HG03558 (cell line): ENCODE measurements around the gene SRD5A2.

ENCODE experiments used
- ATAC-seq: cut with Tn5 transposase; IDR thresholded peaks from one replicate; pipeline ENCODE4 v1.9.1; 2021; ENCODE audit warnings: moderate number of reproducible peaks; ENCODE audit not compliant: unreplicated experiment; ENCODE audit errors: extremely low read depth

The SRD5A2 gene

GRCh38 chr2:31580321-31581117 is at the start of gene SRD5A2:
Gene SRD5A2 (minus strand): TSS chr2:31580938. CDS start chr2:31580900, 38 bp downstream.
- no peak for ATAC-seq

- ATAC-seq, result no peak
Observed at GRCh38 chr2:31606509-31606908, 25.8 kb upstream of the SRD5A2 start.

GRCh38 chr2:31598694-31599093 is 18.0 kb upstream of the SRD5A2 start:
- ATAC-seq, result no peak

- no peak for ATAC-seq
Observed at GRCh38 chr2:31586230-31586629, 5.5 kb upstream of the SRD5A2 start.

GRCh38 chr2:31581124-31581795 is 522 bp upstream of the SRD5A2 start:
- ATAC-seq, result no peak

- ATAC-seq, result no peak
Observed at GRCh38 chr2:31579996-31580320, 780 bp downstream of the SRD5A2 start.

- ATAC-seq, result no peak
Observed at GRCh38 chr2:31578316-31578715, 2.4 kb downstream of the SRD5A2 start.

GRCh38 chr2:31577143-31577542 is 3.6 kb downstream of the SRD5A2 start:
- ATAC-seq, result no peak

- ATAC-seq, result no peak
Observed at GRCh38 chr2:31568585-31569201, 12.0 kb downstream of the SRD5A2 start.

GRCh38 chr2:31567679-31568078 is 13.1 kb downstream of the SRD5A2 start:
- no peak for ATAC-seq

- no peak for ATAC-seq
Observed at GRCh38 chr2:31563273-31563839, 17.4 kb downstream of the SRD5A2 start.

GRCh38 chr2:31561823-31562222 is 18.9 kb downstream of the SRD5A2 start:
- ATAC-seq, result no peak

- no peak for ATAC-seq
Observed at GRCh38 chr2:31558401-31559295, 22.1 kb downstream of the SRD5A2 start.

- no peak for ATAC-seq
Observed at GRCh38 chr2:31556940-31557339, 23.8 kb downstream of the SRD5A2 start.

GRCh38 chr2:31555967-31556706 is 24.6 kb downstream of the SRD5A2 start:
- ATAC-seq, result no peak

- no peak for ATAC-seq
Observed at GRCh38 chr2:31553362-31553761, 27.4 kb downstream of the SRD5A2 start.

- ATAC-seq, result no peak
Observed at GRCh38 chr2:31547485-31547884, 33.3 kb downstream of the SRD5A2 start.

- ATAC-seq, result no peak
Observed at GRCh38 chr2:31541853-31542252, 38.9 kb downstream of the SRD5A2 start.

- no peak for ATAC-seq
Observed at GRCh38 chr2:31539505-31539904, 41.2 kb downstream of the SRD5A2 start.
